ENCODE data around the gene NPTX1. TPM values are rescaled to one million over a fixed set of nuclear protein-coding genes. Genes with fewer than 3 reads are reported as not detected.
A peak's percentile ranks its signal among the peaks of the same experiment; 100 is the strongest.

NPTX1 gene
- under 0.01 and 0.23 TPM in 2 replicates for total RNA-seq

GRCh38 chr17:80475910-80476876 is at the start of gene NPTX1:
TSS of gene NPTX1 (minus strand) at chr17:80476607. CDS start at chr17:80476446, 161 bp downstream.
- peak; percentile 38 for DNase-seq

GRCh38 chr17:80523956-80524712 is 47.7 kb upstream of the NPTX1 start:
- no peak for DNase-seq

GRCh38 chr17:80523054-80523744 is 46.8 kb upstream of the NPTX1 start:
- DNase-seq = no peak

GRCh38 chr17:80520810-80521455 is 44.5 kb upstream of the NPTX1 start:
- DNase-seq = no peak

GRCh38 chr17:80519091-80519781 is 42.8 kb upstream of the NPTX1 start:
- peak; percentile 54 for DNase-seq

- no peak for DNase-seq
Observed at GRCh38 chr17:80518392-80518791, 42.0 kb upstream of the NPTX1 start.

GRCh38 chr17:80517641-80518040 is 41.2 kb upstream of the NPTX1 start:
- no peak for DNase-seq

GRCh38 chr17:80516171-80516932 is 39.9 kb upstream of the NPTX1 start:
- DNase-seq = no peak

GRCh38 chr17:80513892-80514291 is 37.5 kb upstream of the NPTX1 start:
- DNase-seq = no peak

GRCh38 chr17:80513201-80513600 is 36.8 kb upstream of the NPTX1 start:
- DNase-seq = no peak

GRCh38 chr17:80512233-80512632 is 35.8 kb upstream of the NPTX1 start:
- no peak for DNase-seq

GRCh38 chr17:80511222-80512180 is 35.1 kb upstream of the NPTX1 start:
- DNase-seq = no peak

GRCh38 chr17:80510772-80511171 is 34.4 kb upstream of the NPTX1 start:
- no peak for DNase-seq

- DNase-seq = no peak
Observed at GRCh38 chr17:80510132-80510531, 33.7 kb upstream of the NPTX1 start.

GRCh38 chr17:80509311-80509710 is 32.9 kb upstream of the NPTX1 start:
- no peak for DNase-seq

- DNase-seq = no peak
Observed at GRCh38 chr17:80507965-80508364, 31.6 kb upstream of the NPTX1 start.

- peak; percentile 64 for DNase-seq
Observed at GRCh38 chr17:80507177-80507576, 30.8 kb upstream of the NPTX1 start.

GRCh38 chr17:80504686-80505413 is 28.4 kb upstream of the NPTX1 start:
- DNase-seq = no peak

- no peak for DNase-seq
Observed at GRCh38 chr17:80503921-80504320, 27.5 kb upstream of the NPTX1 start.

Measured in dermis blood vessel endothelial cell (primary cell).